Measurements from ENCODE around the gene PRDX4. TPM values are rescaled to one million over a fixed set of nuclear protein-coding genes. Genes with fewer than 3 reads are reported as not detected.
A peak's percentile ranks its signal among the peaks of the same experiment; 100 is the strongest.

PRDX4 gene
- total RNA-seq, 1 donor from 2014 or later: 149 TPM

DNA sequence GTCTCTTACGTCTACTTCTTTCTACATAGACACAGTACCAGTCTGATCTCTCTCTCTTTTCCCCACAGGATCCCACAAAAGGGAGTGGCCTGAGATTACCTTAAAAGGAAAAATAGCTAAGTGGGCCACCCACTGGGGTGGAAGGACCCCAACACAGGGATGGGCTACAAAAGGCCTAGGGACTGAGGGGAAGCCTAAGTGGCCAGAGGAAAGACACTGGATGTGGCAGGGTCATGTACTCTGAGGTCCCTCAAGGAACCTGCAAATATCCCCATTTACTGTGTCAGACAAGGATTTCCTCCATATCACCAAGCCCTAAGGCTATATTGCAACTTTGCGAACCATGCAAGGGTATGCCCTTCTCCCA is 6.5 kb upstream of the PRDX4 start:
- H3K9ac ChIP-seq: no peak overlapping the region
- H3K79me2 ChIP-seq (ENCODE audit: low read depth): no peaks in the 10 kb centered on the region
- no peak overlapping the region for H3K4me2 ChIP-seq
- H3K27me3 Mint-ChIP-seq (ENCODE audit: insufficient read depth, low read depth): peaks cover 5% of the 10 kb centered on the region
- H3K27me3 ChIP-seq: no peaks in the 10 kb centered on the region
- H4K20me1 ChIP-seq (ENCODE audit: low read depth): no peaks in the 10 kb centered on the region
- no peaks in the 10 kb centered on the region for H3K4me1 ChIP-seq
- DNase-seq (ENCODE audit: low spot score): no peak
- H3K9me3 Mint-ChIP-seq: no peaks in the 10 kb centered on the region
- H3K27ac ChIP-seq: no peak overlapping the region
- peak overlapping the region; percentile 82 for H2AFZ ChIP-seq (replicated peaks)
- no peak overlapping the region for H3K4me3 Mint-ChIP-seq
- no peaks in the 10 kb centered on the region for H3F3A ChIP-seq (ENCODE audit: low read depth)
- no peaks in the 10 kb centered on the region for H3K9me3 ChIP-seq (ENCODE audit: low read depth)
- no peaks in the 10 kb centered on the region for H3K36me3 Mint-ChIP-seq
- H3K4me1 Mint-ChIP-seq: peaks cover 8% of the 10 kb centered on the region
- no peak overlapping the region for H3K4me3 ChIP-seq
- H3K27ac Mint-ChIP-seq: no peak overlapping the region
- H3K36me3 ChIP-seq: no peaks in the 10 kb centered on the region
- TF ChIP-seq EZH2phosphoT487 (IDR thresholded peaks at IDR 0.05) (no peak), EZH2 (IDR thresholded peaks at IDR 0.05) (no peak)
- TF ChIP-seq, protein P1, sequence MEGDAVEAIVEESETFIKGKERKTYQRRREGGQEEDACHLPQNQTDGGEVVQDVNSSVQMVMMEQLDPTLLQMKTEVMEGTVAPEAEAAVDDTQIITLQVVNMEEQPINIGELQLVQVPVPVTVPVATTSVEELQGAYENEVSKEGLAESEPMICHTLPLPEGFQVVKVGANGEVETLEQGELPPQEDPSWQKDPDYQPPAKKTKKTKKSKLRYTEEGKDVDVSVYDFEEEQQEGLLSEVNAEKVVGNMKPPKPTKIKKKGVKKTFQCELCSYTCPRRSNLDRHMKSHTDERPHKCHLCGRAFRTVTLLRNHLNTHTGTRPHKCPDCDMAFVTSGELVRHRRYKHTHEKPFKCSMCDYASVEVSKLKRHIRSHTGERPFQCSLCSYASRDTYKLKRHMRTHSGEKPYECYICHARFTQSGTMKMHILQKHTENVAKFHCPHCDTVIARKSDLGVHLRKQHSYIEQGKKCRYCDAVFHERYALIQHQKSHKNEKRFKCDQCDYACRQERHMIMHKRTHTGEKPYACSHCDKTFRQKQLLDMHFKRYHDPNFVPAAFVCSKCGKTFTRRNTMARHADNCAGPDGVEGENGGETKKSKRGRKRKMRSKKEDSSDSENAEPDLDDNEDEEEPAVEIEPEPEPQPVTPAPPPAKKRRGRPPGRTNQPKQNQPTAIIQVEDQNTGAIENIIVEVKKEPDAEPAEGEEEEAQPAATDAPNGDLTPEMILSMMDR (IDR thresholded peaks at IDR 0.05): no peak

DNA sequence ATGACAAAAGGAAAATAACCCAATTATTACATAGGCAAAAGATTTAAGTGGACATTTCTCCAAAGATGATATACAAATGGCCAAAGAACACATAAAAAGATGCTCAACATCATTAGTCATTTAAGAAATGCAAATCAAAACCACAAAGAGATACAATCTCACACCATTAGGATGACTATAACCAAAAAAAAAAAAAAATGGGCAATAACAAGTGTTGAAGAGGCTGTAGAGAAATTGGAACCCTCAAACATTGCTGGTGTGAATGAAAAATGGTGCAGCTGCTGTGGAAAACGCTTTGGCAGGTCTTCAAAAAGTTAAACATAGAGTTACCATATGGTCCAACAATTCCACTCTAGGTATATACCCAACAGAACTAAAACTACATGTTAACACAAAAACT is 5.6 kb upstream of the PRDX4 start:
- no peaks in the 10 kb centered on the region for H3K36me3 Mint-ChIP-seq
- Histone ChIP-seq H2AFZ (replicated peaks) (no peak overlapping the region), H3F3A (ENCODE audit: low read depth) (no peaks in the 10 kb centered on the region), H3K79me2 (ENCODE audit: low read depth) (no peaks in the 10 kb centered on the region), H3K4me2 (no peak overlapping the region), H3K4me1 (peaks cover 2% of the 10 kb centered on the region), H4K20me1 (ENCODE audit: low read depth) (no peaks in the 10 kb centered on the region), H3K27me3 (no peaks in the 10 kb centered on the region), H3K9ac (no peak overlapping the region), H3K27ac (no peak overlapping the region), H3K36me3 (no peaks in the 10 kb centered on the region), H3K9me3 (ENCODE audit: low read depth) (no peaks in the 10 kb centered on the region), H3K4me3 (no peak overlapping the region)
- peaks cover 5% of the 10 kb centered on the region for H3K27me3 Mint-ChIP-seq (ENCODE audit: insufficient read depth, low read depth)
- DNase-seq (ENCODE audit: low spot score): no peak
- no peaks in the 10 kb centered on the region for H3K9me3 Mint-ChIP-seq
- peaks cover 15% of the 10 kb centered on the region for H3K4me1 Mint-ChIP-seq
- no peak overlapping the region for H3K4me3 Mint-ChIP-seq
- TF ChIP-seq EZH2phosphoT487 (IDR thresholded peaks at IDR 0.05): no peak
- TF ChIP-seq, protein P1 (IDR thresholded peaks at IDR 0.05): no peak
- no peak for TF ChIP-seq EZH2 (IDR thresholded peaks at IDR 0.05)
- no peak overlapping the region for H3K27ac Mint-ChIP-seq

DNA sequence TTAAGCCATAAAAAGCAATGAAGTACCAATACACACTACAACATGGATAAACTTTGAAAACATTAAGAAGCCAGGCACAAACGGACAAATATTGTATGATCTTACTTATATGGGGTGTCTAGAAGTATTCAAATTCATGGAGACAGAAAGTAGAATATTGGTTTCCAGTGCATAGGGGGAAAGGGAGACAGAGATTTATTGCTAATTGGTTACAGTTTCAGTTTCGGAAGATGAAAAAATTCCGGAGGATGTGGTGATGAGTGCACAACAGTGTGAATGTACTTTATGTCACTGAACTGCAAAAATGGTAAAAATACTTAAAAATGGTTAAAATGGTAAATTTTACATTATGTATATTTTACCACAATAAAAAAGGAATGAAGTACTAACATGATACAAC is 5.1 kb upstream of the PRDX4 start:
- DNase-seq (ENCODE audit: low spot score): no peak
- peaks cover 5% of the 10 kb centered on the region for H3K27me3 Mint-ChIP-seq (ENCODE audit: insufficient read depth, low read depth)
- Histone ChIP-seq H3K27me3 (no peaks in the 10 kb centered on the region), H2AFZ (replicated peaks) (no peak overlapping the region), H3K4me2 (no peak overlapping the region), H3K4me1 (peaks cover 6% of the 10 kb centered on the region), H4K20me1 (ENCODE audit: low read depth) (no peaks in the 10 kb centered on the region), H3F3A (ENCODE audit: low read depth) (no peaks in the 10 kb centered on the region), H3K27ac (no peak overlapping the region), H3K4me3 (no peak overlapping the region), H3K9ac (no peak overlapping the region), H3K36me3 (no peaks in the 10 kb centered on the region), H3K79me2 (ENCODE audit: low read depth) (no peaks in the 10 kb centered on the region), H3K9me3 (ENCODE audit: low read depth) (no peaks in the 10 kb centered on the region)
- no peak overlapping the region for H3K27ac Mint-ChIP-seq
- no peak for TF ChIP-seq EZH2phosphoT487 (IDR thresholded peaks at IDR 0.05)
- no peaks in the 10 kb centered on the region for H3K36me3 Mint-ChIP-seq
- peaks cover 19% of the 10 kb centered on the region for H3K4me1 Mint-ChIP-seq
- H3K4me3 Mint-ChIP-seq: no peak overlapping the region
- H3K9me3 Mint-ChIP-seq: no peaks in the 10 kb centered on the region

DNA sequence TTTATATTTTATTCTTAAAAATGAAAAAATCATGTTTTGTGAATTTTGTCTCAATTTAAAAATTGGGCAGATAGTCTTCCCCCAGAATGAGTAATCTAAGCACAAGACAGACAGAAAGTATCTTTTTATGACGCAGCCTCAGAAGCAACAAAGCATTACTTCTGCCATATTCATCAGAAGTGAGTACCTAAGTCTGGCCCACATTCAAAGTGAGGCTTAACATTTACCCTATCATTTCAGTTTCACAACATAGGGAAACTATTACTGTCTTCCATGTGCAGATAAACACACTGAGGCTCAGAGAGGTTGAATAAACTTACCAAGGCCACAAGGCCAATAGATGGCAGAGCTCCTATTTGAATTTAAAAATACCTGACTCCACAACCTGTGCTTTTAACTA is 4.4 kb upstream of the PRDX4 start:
- Mint-ChIP-seq H3K4me1 (peaks cover 19% of the 10 kb centered on the region), H3K9me3 (no peaks in the 10 kb centered on the region), H3K27ac (no peak overlapping the region), H3K4me3 (no peak overlapping the region), H3K36me3 (no peaks in the 10 kb centered on the region), H3K27me3 (ENCODE audit: insufficient read depth, low read depth) (peaks cover 5% of the 10 kb centered on the region)
- Histone ChIP-seq H3K9ac (no peak overlapping the region), H4K20me1 (ENCODE audit: low read depth) (no peaks in the 10 kb centered on the region), H3K4me1 (peaks cover 6% of the 10 kb centered on the region), H2AFZ (replicated peaks) (no peak overlapping the region), H3K36me3 (no peaks in the 10 kb centered on the region), H3K27ac (no peak overlapping the region), H3K79me2 (ENCODE audit: low read depth) (peaks cover 4% of the 10 kb centered on the region), H3K4me2 (no peak overlapping the region), H3K9me3 (ENCODE audit: low read depth) (no peaks in the 10 kb centered on the region), H3F3A (ENCODE audit: low read depth) (no peaks in the 10 kb centered on the region), H3K4me3 (no peak overlapping the region), H3K27me3 (no peaks in the 10 kb centered on the region)
- DNase-seq (ENCODE audit: low spot score): no peak
- TF ChIP-seq, protein P1 (IDR thresholded peaks at IDR 0.05): no peak
- TF ChIP-seq EZH2 (IDR thresholded peaks at IDR 0.05) (no peak), EZH2phosphoT487 (IDR thresholded peaks at IDR 0.05) (no peak)

Measured in neural progenitor cell (in vitro differentiated cells).